MM.1S (cell line): ENCODE results near the gene SNX9.

Experiments
- EZH2 ChIP-seq: fragments of 300-600 bp; sonication (generic); optimal IDR thresholded peaks from 2 replicates; pipeline ENCODE3; 2017; ENCODE audit warnings: low read depth, mild to moderate bottlenecking, antibody characterized with exemption, low read length, mixed read lengths
- TF ChIP-seq, protein P1 (sequence below): fragments of 300-600 bp; sonication (generic); IDR thresholded peaks from 2 replicates; pipeline ENCODE4 v1.5.1; 2016; ENCODE audit warnings: antibody characterized with exemption, low read length, mixed read lengths

DNA sequence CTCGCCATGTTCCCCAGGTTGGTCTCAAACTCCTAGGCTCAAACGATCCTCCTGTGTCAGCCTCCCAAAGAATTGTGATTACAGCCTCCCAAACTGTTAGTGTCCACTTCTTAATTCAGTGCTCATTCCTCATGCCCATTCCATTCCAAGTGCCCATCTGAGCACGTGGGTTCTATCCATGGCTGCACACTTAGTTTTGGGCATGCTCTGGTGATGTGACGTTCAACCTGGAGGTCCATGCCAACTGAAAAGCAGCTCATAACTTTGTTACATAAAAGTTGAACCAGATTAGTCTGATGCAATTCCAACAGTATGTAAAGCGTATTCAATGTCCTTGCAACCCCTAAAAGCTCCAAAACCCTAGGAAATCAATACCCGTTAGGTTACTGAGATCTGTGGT, 11.5 kb downstream of the SNX9 start:
- TF ChIP-seq, protein P1, sequence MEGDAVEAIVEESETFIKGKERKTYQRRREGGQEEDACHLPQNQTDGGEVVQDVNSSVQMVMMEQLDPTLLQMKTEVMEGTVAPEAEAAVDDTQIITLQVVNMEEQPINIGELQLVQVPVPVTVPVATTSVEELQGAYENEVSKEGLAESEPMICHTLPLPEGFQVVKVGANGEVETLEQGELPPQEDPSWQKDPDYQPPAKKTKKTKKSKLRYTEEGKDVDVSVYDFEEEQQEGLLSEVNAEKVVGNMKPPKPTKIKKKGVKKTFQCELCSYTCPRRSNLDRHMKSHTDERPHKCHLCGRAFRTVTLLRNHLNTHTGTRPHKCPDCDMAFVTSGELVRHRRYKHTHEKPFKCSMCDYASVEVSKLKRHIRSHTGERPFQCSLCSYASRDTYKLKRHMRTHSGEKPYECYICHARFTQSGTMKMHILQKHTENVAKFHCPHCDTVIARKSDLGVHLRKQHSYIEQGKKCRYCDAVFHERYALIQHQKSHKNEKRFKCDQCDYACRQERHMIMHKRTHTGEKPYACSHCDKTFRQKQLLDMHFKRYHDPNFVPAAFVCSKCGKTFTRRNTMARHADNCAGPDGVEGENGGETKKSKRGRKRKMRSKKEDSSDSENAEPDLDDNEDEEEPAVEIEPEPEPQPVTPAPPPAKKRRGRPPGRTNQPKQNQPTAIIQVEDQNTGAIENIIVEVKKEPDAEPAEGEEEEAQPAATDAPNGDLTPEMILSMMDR = no peak
- TF ChIP-seq EZH2 = no peak
